Kidney (tissue), 14 donors: ENCODE results near the gene VDAC2. TPM values are rescaled to one million over a fixed set of nuclear protein-coding genes. Genes with fewer than 3 reads are reported as not detected.

Source experiments
- DNase-seq, 5 donors: peaks; one replicate each; pipeline ENCODE4 v3.0.0-alpha.2; 2013 to 2020
- FAIRE-seq: peaks from 2 replicates; lab custom pipeline; 2012; peaks lifted over from hg19 to GRCh38; lab: Jason Lieb, UNC
- H3K27ac ChIP-seq, 2 donors: one replicate each; pipeline ENCODE4 v1.7.0; 2013; ENCODE audit warnings: low read depth in 2 of 2, low read length in 2 of 2, inconsistent platforms in 1 of 2
- H3K27me3 ChIP-seq: one replicate; pipeline ENCODE4 v1.7.1; 2013; ENCODE audit warnings: low read length, inconsistent platforms; ENCODE audit not compliant: control insufficient read depth, insufficient read depth
- H3K36me3 ChIP-seq, 3 donors: one replicate each; pipeline versions ENCODE4 v1.7.0 to v1.7.1; 2013; ENCODE audit warnings: low read length in 3 of 3, control low read depth in 1 of 3, inconsistent platforms in 1 of 3; ENCODE audit not compliant: insufficient read depth in 3 of 3, control insufficient read depth in 2 of 3
- H3K4me1 ChIP-seq, 3 donors: one replicate each; pipeline versions ENCODE4 v1.7.0 to v1.7.1; 2013; ENCODE audit warnings: low read length in 3 of 3, inconsistent platforms in 1 of 3, low read depth in 1 of 3; ENCODE audit not compliant: control insufficient read depth in 2 of 3, insufficient read depth in 2 of 3
- H3K4me3 ChIP-seq, 3 donors: one replicate each; pipeline versions ENCODE4 v1.7.0 to v1.8.1; 2013; ENCODE audit warnings: low read length in 3 of 3, control low read depth in 1 of 3, inconsistent platforms in 1 of 3
- H3K9ac ChIP-seq, 3 donors: one replicate each; pipeline versions ENCODE4 v1.7.0 to v1.7.1; 2013; ENCODE audit warnings: low read length in 3 of 3, control low read depth in 1 of 3, inconsistent platforms in 1 of 3
- H3K9me3 ChIP-seq, 3 donors: one replicate each; pipeline versions ENCODE4 v1.7.0 to v1.7.1; 2013; ENCODE audit warnings: low read length in 3 of 3, control low read depth in 1 of 3, inconsistent platforms in 1 of 3; ENCODE audit not compliant: control insufficient read depth in 2 of 3, insufficient read depth in 1 of 3
- intact Hi-C: fragments of 100-400 bp; cut with DNase I; formaldehyde crosslinking; loops from one replicate; pipeline ENCODE4 v1.11.1; 2022
- polyA plus RNA-seq: library from polyadenylated mRNA; stranded (reverse); fragments of 350-450 nt; fragmentation: Illumina TruSeq; extraction: RNeasy Lipid Tissue Mini Kit (QIAGEN cat#74804); gene quantifications from one replicate; pipeline ENCODE4 v1.2.3, GENCODE V29; 2014; ENCODE audit warnings: low read depth, low replicate concordance; ENCODE audit not compliant: insufficient read depth
- total RNA-seq: library from RNA; stranded (reverse); fragmentation: NEBNext Ultra II Directional; extraction: Animal tissue kit (Norgen Biotek cat#: 25700); gene quantifications from one replicate; pipeline ENCODE4 v1.2.1, GENCODE V29; 2021
- TF ChIP-seq, protein P1 (sequence below): IDR thresholded peaks from 3 replicates; pipeline ENCODE4 v1.5.1; 2012; ENCODE audit warnings: mild to moderate bottlenecking, moderate library complexity, borderline replicate concordance; ENCODE audit not compliant: insufficient read depth; ENCODE audit errors: extremely low read depth
- donor health status: control.
- donor health status: control.
- donor health status: control.
- donor health status: control.
- donor health status: control.
- donor health status: DM: yes; HTN: yes; CAD: no.
- donor health status: Normal renal cell carcinoma (clear cell type).

Gene VDAC2
- total and polyA plus RNA-seq, 2 donors from 2014 or later: 128 to 211 TPM

DNA sequence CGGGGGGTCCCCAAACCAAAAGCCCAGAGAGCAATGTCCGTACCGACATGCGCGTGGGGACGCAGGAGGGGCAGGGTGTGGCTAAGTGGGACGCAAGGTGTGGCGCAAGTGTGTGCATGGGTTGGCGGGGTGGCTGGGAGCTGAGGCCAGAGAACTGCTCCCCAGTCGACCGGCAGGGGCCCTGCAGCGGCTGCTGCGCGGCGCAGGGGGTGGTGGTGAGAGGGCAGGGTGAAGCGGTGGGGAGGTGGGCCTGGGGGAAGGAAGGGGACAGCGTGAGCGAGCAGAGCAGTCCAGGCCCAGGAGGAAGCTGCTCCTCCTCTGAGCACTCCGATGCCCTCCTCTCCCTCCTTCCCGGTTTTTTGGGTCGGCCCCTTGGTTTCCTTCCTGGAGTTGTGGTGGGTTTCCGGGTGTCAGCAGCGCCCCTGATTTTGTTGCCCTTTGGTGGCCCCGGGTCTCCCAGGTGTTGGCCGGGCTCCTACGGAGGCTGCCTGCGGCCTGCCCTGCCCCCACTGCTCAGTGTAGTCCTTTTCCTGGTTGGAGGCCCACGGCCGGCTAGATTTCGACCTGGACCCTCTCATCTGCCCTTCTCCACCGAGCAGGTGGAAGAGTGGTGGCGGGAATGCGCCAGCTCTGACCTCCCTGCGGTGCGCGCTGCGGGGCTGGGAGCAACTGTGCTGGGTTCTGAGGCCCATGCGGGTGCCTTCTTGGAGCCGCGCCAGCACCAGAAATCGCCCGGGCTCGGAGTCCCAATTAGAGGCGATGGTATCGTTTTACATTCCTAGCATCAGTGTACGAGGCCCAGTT lies 65.7 kb downstream of the VDAC2 start:
- TF ChIP-seq, protein P1, sequence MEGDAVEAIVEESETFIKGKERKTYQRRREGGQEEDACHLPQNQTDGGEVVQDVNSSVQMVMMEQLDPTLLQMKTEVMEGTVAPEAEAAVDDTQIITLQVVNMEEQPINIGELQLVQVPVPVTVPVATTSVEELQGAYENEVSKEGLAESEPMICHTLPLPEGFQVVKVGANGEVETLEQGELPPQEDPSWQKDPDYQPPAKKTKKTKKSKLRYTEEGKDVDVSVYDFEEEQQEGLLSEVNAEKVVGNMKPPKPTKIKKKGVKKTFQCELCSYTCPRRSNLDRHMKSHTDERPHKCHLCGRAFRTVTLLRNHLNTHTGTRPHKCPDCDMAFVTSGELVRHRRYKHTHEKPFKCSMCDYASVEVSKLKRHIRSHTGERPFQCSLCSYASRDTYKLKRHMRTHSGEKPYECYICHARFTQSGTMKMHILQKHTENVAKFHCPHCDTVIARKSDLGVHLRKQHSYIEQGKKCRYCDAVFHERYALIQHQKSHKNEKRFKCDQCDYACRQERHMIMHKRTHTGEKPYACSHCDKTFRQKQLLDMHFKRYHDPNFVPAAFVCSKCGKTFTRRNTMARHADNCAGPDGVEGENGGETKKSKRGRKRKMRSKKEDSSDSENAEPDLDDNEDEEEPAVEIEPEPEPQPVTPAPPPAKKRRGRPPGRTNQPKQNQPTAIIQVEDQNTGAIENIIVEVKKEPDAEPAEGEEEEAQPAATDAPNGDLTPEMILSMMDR: no peak
- intact Hi-C loops: no loop called here
- Histone ChIP-seq H3K27me3 (no peaks in the 10 kb centered on the region), H3K4me1 (no peaks in the 10 kb centered on the region), H3K36me3 (no peaks in the 10 kb centered on the region), H3K9ac (no peak overlapping the region), H3K4me3 (no peak overlapping the region), H3K27ac (no peak overlapping the region), H3K9me3 (no peaks in the 10 kb centered on the region)
- DNase-seq: peak in 3 of 5 donors; percentile 23 to 65 (median 29)
- FAIRE-seq: no peak

- Histone ChIP-seq H3K9ac (no peak overlapping the region), H3K9me3 (no peaks in the 10 kb centered on the region), H3K27me3 (no peaks in the 10 kb centered on the region), H3K27ac (no peak overlapping the region), H3K4me1 (peaks cover 3 to 8% (median 6%) of the 10 kb centered on the region in 3 donors), H3K4me3 (no peak overlapping the region), H3K36me3 (no peaks in the 10 kb centered on the region)
- FAIRE-seq (no peak), DNase-seq (peak in 2 of 5 donors; percentile 44 to 72)
- intact Hi-C loops: no loop called here
- TF ChIP-seq, protein P1: no peak
Observed at GRCh38 chr10:75280236-75280635, 69.6 kb downstream of the VDAC2 start.

Other genes with a start within 250 kb of the VDAC2 start
- gene SAMD8, start 99.1 kb upstream of the VDAC2 start, total RNA-seq: 20.5 TPM
- gene SAMD8, start 99.1 kb upstream of the VDAC2 start, polyA plus RNA-seq: 5.3 TPM
- 26.6 TPM for gene COMTD1, start 25.2 kb downstream of the VDAC2 start, total RNA-seq
- gene COMTD1, start 25.2 kb downstream of the VDAC2 start, polyA plus RNA-seq: 65.3 TPM
- gene ZNF503, start 191.0 kb downstream of the VDAC2 start, total RNA-seq: 34.7 TPM
- gene ZNF503, start 191.0 kb downstream of the VDAC2 start, polyA plus RNA-seq: 45.8 TPM
- 23.2 TPM for gene LRMDA, start 220.8 kb downstream of the VDAC2 start, total RNA-seq
- 48.6 TPM for gene LRMDA, start 220.8 kb downstream of the VDAC2 start, polyA plus RNA-seq